Middle frontal gyrus (tissue), 1 donor: ENCODE measurements around the gene VWC2L.

Experiments used
- DNase-seq: peaks from one replicate; pipeline ENCODE4 v3.0.0-alpha.2; 2015; ENCODE audit warnings: low spot score; ENCODE audit errors: extremely low spot score

The VWC2L gene

DNA sequence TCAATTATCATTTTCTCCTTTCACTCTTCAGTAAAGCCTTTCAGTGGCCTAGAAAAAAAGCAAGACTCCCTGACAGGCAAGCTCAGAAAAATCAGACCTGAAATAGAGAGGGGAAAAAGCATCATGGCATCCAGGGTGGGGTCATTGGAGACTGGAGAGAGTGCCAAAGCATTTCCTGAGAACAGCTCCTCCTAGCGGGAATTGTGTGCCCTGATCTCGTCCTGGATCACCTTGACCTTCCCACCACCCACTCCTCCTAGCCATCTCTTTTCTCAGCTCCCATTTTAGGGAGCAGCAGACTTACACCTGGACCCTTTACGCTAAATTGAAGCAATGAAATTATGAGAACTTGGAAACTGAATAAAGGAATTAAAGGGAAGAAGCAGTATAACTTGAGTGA lies 176.6 kb downstream of the VWC2L start:
- no peak for DNase-seq

DNA sequence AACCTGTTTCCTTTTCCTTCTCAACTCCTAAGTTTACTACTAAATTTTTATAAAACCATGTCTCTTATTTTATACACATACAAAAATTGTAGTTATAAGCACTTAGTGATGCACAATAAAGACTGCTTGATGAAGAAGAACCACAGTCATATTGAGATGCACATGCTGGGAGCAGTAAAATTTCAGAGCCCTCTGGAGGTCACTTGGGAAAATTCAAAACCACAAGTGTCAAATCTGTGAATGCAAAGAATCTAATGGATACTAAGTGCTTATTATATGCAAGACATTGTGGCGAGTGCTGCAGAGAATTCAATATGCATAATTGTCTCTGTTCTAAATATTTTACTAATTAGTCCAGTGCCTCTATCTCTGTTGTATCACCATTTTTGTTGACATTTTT lies 180.5 kb downstream of the VWC2L start:
- DNase-seq = no peak

- no peak for DNase-seq
Measured at GRCh38 chr2:214592011-214592410, 181.2 kb downstream of the VWC2L start.

GRCh38 chr2:214593727-214594126 lies 182.9 kb downstream of the VWC2L start:
- DNase-seq = no peak

DNA sequence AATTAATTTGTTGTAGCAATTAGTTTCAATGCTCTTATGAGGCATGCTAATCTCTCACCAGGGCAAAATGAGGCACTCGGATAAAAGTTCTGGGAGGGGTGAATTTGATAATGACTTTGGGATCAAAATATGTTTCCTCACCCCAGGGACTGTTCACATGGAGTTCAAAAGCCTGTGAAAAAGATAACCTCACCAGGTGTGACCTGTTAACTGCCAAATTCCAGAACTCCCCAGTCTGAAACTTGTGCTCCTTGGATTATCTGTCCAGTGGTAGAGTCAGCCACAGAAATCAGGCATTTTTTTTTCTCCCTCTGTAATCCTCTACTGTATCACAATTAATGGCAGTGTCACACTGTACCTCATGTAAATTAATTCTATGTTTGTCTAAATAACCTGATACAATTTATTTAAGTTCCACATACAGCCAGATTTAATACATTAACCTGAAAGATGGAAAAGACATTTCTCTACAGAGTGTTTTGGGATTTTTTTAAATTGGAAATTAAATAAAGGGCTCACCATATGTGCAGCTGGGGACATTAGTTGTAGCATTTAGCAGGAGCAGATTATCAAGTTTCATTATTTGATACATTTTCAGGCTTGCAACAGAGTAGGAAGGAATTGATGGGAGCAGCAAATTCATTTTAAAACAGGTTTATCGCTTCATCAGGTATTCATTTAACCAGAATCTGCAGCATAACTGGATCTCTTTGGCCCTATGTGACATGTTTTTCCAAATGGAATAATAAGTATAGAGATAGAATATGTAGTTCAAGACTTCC lies 191.2 kb downstream of the VWC2L start:
- DNase-seq = no peak

GRCh38 chr2:214604861-214605260 lies 194.0 kb downstream of the VWC2L start:
- no peak for DNase-seq

GRCh38 chr2:214607051-214607450 lies 196.2 kb downstream of the VWC2L start:
- DNase-seq = no peak

GRCh38 chr2:214611015-214611414 lies 200.2 kb downstream of the VWC2L start:
- DNase-seq = no peak

GRCh38 chr2:214624166-214624760 lies 213.4 kb downstream of the VWC2L start:
- no peak for DNase-seq

DNA sequence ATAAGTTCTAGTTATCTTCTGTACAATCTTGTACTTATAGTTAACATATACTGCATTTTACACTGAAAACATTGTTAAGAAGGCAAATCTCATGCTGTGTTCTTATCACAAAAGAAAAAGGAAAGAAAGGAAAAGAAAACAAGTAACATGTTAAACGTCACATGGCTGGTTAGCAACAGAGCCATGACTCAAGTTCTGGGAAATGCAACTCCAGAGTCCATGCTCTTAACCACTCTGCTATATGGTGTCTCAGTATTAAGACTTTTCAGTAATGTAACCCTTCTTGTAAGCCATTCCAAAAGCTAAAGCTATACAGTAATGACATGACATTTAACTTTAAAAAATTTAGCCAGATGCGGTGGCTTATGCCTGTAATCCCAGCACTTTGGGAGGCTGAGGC lies 217.2 kb downstream of the VWC2L start:
- DNase-seq = no peak
